ENCODE data around the gene KISS1. TPM values are rescaled to one million over a fixed set of nuclear protein-coding genes. Genes with fewer than 3 reads are reported as not detected.

Gene KISS1, protein sequence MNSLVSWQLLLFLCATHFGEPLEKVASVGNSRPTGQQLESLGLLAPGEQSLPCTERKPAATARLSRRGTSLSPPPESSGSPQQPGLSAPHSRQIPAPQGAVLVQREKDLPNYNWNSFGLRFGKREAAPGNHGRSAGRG
- not detected for total RNA-seq

GRCh38 chr1:204196068-204196795 lies at the start of gene KISS1:
KISS1 (minus strand) TSS chr1:204196491; CDS start chr1:204192876, 3,615 bp downstream.

DNA sequence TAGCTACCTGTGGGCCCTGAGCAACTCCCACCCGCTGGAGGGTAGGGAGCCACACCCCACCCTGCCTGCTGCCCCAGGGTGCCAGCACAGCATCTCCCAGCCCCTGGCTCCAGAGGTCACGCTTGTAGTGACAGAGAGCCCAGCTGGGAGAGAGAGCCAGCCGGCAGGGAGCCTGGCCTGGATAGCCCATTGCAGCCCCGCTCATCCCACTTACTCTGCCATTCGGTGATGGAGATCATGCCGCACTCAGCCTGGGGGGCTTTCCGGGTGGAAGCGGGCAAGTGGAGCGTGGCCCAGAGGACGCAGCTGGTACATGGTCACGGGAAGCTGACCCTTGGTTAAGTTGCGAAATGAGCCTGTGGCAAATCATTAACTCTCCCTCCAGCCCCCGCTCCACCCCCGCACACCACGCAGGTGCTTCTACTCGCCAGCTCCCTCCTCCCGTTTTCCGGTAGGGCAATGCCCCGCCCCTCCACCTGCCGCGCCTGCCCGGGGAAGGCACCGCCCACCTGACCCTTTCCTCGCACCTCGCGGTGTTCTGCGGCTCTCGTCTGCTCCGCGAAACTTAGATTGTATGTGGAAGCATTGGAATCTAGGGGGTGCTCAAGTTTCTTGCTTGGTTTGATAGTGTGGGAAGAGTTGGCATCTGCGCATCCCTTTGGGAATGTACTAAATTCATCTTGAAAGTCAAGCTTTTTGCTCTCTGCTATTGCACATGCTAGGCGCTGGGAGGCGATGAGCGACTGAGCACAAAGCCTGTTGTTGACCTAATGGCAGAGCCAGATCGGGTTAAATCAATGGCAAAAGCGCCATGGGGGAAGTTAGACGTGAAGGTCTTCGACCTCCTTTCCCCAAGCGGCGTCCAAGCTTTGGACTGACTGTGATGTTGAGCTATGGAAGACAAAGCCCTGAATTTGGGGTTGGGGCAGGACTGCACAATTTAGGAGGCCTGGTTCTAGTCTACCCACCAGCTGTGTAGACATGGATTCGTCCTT lies 17.7 kb upstream of the KISS1 start, which contains the start of gene GOLT1A:
Gene GOLT1A, minus strand, starts transcription at position 321 of the 995 bp plus-strand sequence. Its CDS starts 82 bp downstream, at position 239.

GRCh38 chr1:204166219-204166618 lies 30.1 kb downstream of the KISS1 start, which contains the start of gene REN:
REN (minus strand) TSS chr1:204166337; CDS start chr1:204166293, 44 bp downstream.

GRCh38 chr1:204151552-204152309 lies 44.6 kb downstream of the KISS1 start, which contains the start of gene ETNK2:
ETNK2 (minus strand) TSS chr1:204152044; CDS start chr1:204151852, 192 bp downstream.

Other genes with a start within 250 kb of the KISS1 start
- gene SOX13, start 123.4 kb downstream of the KISS1 start, total RNA-seq: 10 to 100 TPM; 32.3 to 33.0 TPM
- gene ETNK2, start 44.4 kb downstream of the KISS1 start, total RNA-seq: 10 to 100 TPM; 16.5 to 21.0 TPM
- not detected for gene REN, start 30.2 kb downstream of the KISS1 start, total RNA-seq
- gene GOLT1A, start 17.5 kb upstream of the KISS1 start, total RNA-seq: not detected
- 1 to 10 TPM; 2.0 to 3.1 TPM for gene PLEKHA6, start 163.4 kb upstream of the KISS1 start, total RNA-seq
- 10 to 100 TPM; 19.3 to 26.0 TPM for gene PPP1R15B, start 215.3 kb upstream of the KISS1 start, total RNA-seq